IMR-90 (cell line): ENCODE results near the gene ADAMTS9. TPM values are rescaled to one million over a fixed set of nuclear protein-coding genes. Genes with fewer than 3 reads are reported as not detected.

ENCODE experiments used
- ATAC-seq: fragments of 200-7000 bp; cut with Tn5 transposase; 2 replicates; pipeline ENCODE4 v1.9.1; 2020; ENCODE audit warnings: low read depth, mild to moderate bottlenecking, moderate library complexity
- BruUV-seq: library from RNA; stranded (reverse); fragments of 400-500 nt; replicated peaks from 2 replicates; lab custom pipeline; 2021; lab: Mats Ljungman, UMichigan
- CTCF ChIA-PET: fragments of 300-600 bp; formaldehyde crosslinking; extraction: SDS; loops from one replicate; lab custom pipeline; 2021; ENCODE audit warnings: antibody characterized with exemption; lab: Yijun Ruan, JAX
- POLR2A ChIA-PET: fragments of 300-600 bp; sonication (Branson Sonifier 250); formaldehyde crosslinking; loops from one replicate; lab custom pipeline; 2022; ENCODE audit warnings: antibody characterized with exemption; ENCODE audit not compliant: unreplicated experiment; lab: Charles Lee
- DNase-seq: peaks from one replicate; pipeline ENCODE4 v3.0.0; 2013
- H2AFZ ChIP-seq: replicated peaks from 2 replicates; pipeline ENCODE3; 2013; ENCODE audit warnings: low read length, mild to moderate bottlenecking; ENCODE audit not compliant: poor library complexity
- H2AK5ac ChIP-seq: 2 replicates; pipeline ENCODE4 v1.6.1; 2013; ENCODE audit warnings: low read depth, low read length, inconsistent platforms
- H2AK9ac ChIP-seq: replicated peaks from 2 replicates; pipeline ENCODE3; 2013; ENCODE audit warnings: mild to moderate bottlenecking, low read depth, low read length, moderate library complexity; ENCODE audit not compliant: poor library complexity
- H2BK120ac ChIP-seq: 2 replicates; pipeline ENCODE4 v1.6.1; 2013; ENCODE audit warnings: low read depth, low read length, inconsistent platforms
- H2BK15ac ChIP-seq: 3 replicates; pipeline ENCODE4 v1.6.1; 2013; ENCODE audit warnings: low read depth, low read length, inconsistent platforms
- H2BK20ac ChIP-seq: 2 replicates; pipeline ENCODE4 v1.6.1; 2013; ENCODE audit warnings: low read depth, mild to moderate bottlenecking, inconsistent platforms, low read length, moderate library complexity
- H2BK5ac ChIP-seq: 2 replicates; pipeline ENCODE4 v1.6.1; 2013; ENCODE audit warnings: mild to moderate bottlenecking, low read depth, low read length, inconsistent platforms; ENCODE audit not compliant: poor library complexity, severe bottlenecking
- H3K14ac ChIP-seq: replicated peaks from 2 replicates; pipeline ENCODE4 v1.6.1; 2013; ENCODE audit warnings: low read depth, low read length, inconsistent platforms
- H3K18ac ChIP-seq: 2 replicates; pipeline ENCODE4 v1.6.1; 2013; ENCODE audit warnings: low read depth, low read length, control low read depth
- H3K23ac ChIP-seq: 2 replicates; pipeline ENCODE4 v1.6.1; 2013; ENCODE audit warnings: low read depth, low read length, inconsistent platforms
- H3K27ac ChIP-seq: 2 replicates; pipeline ENCODE4 v1.5.1; 2013; ENCODE audit warnings: mild to moderate bottlenecking, control low read depth, low read length; ENCODE audit not compliant: insufficient read depth
- H3K27me3 ChIP-seq: 2 replicates; pipeline ENCODE4 v1.6.1; 2013; ENCODE audit warnings: low read length; ENCODE audit not compliant: control insufficient read depth, insufficient read depth
- H3K36me3 ChIP-seq: 2 replicates; pipeline ENCODE4 v1.6.1; 2013; ENCODE audit warnings: low read length, mixed read lengths; ENCODE audit not compliant: control insufficient read depth, insufficient read depth
- H3K4ac ChIP-seq: 2 replicates; pipeline ENCODE4 v1.6.1; 2013; ENCODE audit warnings: low read depth, low read length, inconsistent platforms
- H3K4me1 ChIP-seq: 2 replicates; pipeline ENCODE4 v1.6.1; 2013; ENCODE audit warnings: low read length, mixed read lengths; ENCODE audit not compliant: control insufficient read depth, insufficient read depth
- H3K4me2 ChIP-seq: 2 replicates; pipeline ENCODE4 v1.6.1; 2013; ENCODE audit warnings: low read depth, mild to moderate bottlenecking, control low read depth, low read length, moderate library complexity
- H3K4me3 ChIP-seq: 2 replicates; pipeline ENCODE4 v1.5.1; 2013; ENCODE audit warnings: low read depth, mild to moderate bottlenecking, control low read depth, low read length, moderate library complexity; ENCODE audit not compliant: insufficient read depth
- H3K56ac ChIP-seq: 2 replicates; pipeline ENCODE4 v1.6.1; 2013; ENCODE audit warnings: low read length, inconsistent platforms; ENCODE audit not compliant: insufficient read depth; ENCODE audit errors: extremely low read depth
- H3K79me1 ChIP-seq, 2 experiments: 2 replicates each; pipeline ENCODE4 v1.6.1; 2013; ENCODE audit warnings: low read length in 2 of 2, inconsistent platforms in 1 of 2, low read depth in 1 of 2
- H3K9ac ChIP-seq: 2 replicates; pipeline ENCODE4 v1.6.1; 2013; ENCODE audit warnings: low read depth, low read length, control low read depth
- H3K9me1 ChIP-seq: 2 replicates; pipeline ENCODE4 v1.6.1; 2013; ENCODE audit warnings: low read length, inconsistent platforms; ENCODE audit not compliant: insufficient read depth
- H3K9me3 ChIP-seq: 2 replicates; pipeline ENCODE4 v1.6.1; 2013; ENCODE audit warnings: low read length; ENCODE audit not compliant: control insufficient read depth, insufficient read depth
- H4K20me1 ChIP-seq: 2 replicates; pipeline ENCODE4 v1.6.1; 2013; ENCODE audit warnings: low read length, inconsistent platforms; ENCODE audit not compliant: insufficient read depth
- H4K5ac ChIP-seq: 2 replicates; pipeline ENCODE4 v1.6.1; 2013; ENCODE audit warnings: mild to moderate bottlenecking, low read depth, low read length, control low read depth
- H4K8ac ChIP-seq, 2 experiments: 2 replicates each; pipeline ENCODE4 v1.6.1; 2013; ENCODE audit warnings: low read depth in 2 of 2, low read length in 2 of 2, control low read depth in 1 of 2, inconsistent platforms in 1 of 2
- H4K91ac ChIP-seq: 2 replicates; pipeline ENCODE4 v1.6.1; 2013; ENCODE audit warnings: low read depth, low read length, inconsistent platforms; ENCODE audit not compliant: insufficient read depth
- FOS ChIP-seq: fragments of 150-350 bp; IDR thresholded peaks from 2 replicates; pipeline ENCODE4 v1.6.1; 2016; ENCODE audit warnings: low read depth, low read length
- MAFK ChIP-seq: IDR thresholded peaks from 2 replicates; pipeline ENCODE4 v1.6.1; 2012; ENCODE audit warnings: low read depth, low read length, improper control_type of control experiment
- MAZ ChIP-seq: IDR thresholded peaks from 2 replicates; pipeline ENCODE4 v1.6.1; 2012; ENCODE audit warnings: low read depth, mild to moderate bottlenecking, low read length, improper control_type of control experiment, moderate library complexity, borderline replicate concordance
- MXI1 ChIP-seq: IDR thresholded peaks from 2 replicates; pipeline ENCODE4 v1.6.1; 2012; ENCODE audit warnings: low read depth, mild to moderate bottlenecking, low read length, moderate library complexity, borderline replicate concordance
- NFE2L2 ChIP-seq: fragments of 150-350 bp; IDR thresholded peaks from 2 replicates; pipeline ENCODE4 v1.6.1; 2016; ENCODE audit warnings: low read depth, mild to moderate bottlenecking, low read length
- POLR2A ChIP-seq: IDR thresholded peaks from 2 replicates; pipeline ENCODE4 v1.6.1; 2012; ENCODE audit warnings: mild to moderate bottlenecking, low read depth, low read length
- RAD21 ChIP-seq: IDR thresholded peaks from 2 replicates; pipeline ENCODE4 v1.6.1; 2012; ENCODE audit warnings: low read length, improper control_type of control experiment
- RCOR1 ChIP-seq: IDR thresholded peaks from 2 replicates; pipeline ENCODE4 v1.6.1; 2012; ENCODE audit warnings: mild to moderate bottlenecking, low read length, improper control_type of control experiment; ENCODE audit not compliant: insufficient replicate concordance
- RFX5 ChIP-seq: IDR thresholded peaks from 2 replicates; pipeline ENCODE4 v1.8.0; 2012; ENCODE audit warnings: low read depth, mild to moderate bottlenecking, low read length, moderate library complexity
- WGBS, 2 experiments: methylation state at CpG; one replicate each; pipeline versions ENCODE4 v1.1.5 to v1.1.7; 2013; ENCODE audit warnings: missing lambda C conversion rate in 2 of 2; ENCODE audit not compliant: insufficient read length in 1 of 2; ENCODE audit errors: extremely low coverage in 2 of 2; 5-methylcytosine and 5-hydroxymethylcytosine counted together
- dilution Hi-C: fragments of 300-500 bp; cut with HindIII; formaldehyde crosslinking; loops from one replicate; pipeline ENCODE4 v1.14.3; 2018; ENCODE audit warnings: low sequenced_read_pairs; ENCODE audit not compliant: unreplicated experiment
- in situ Hi-C: fragments of 300-500 bp; cut with MboI; formaldehyde crosslinking; loops from 3 replicates; pipeline ENCODE4 v1.14.3; 2019; ENCODE audit warnings: low sequenced_read_pairs, inconsistent platforms, mixed read lengths
- intact Hi-C: fragments of 100-400 bp; cut with micrococcal nuclease; formaldehyde crosslinking; loops from 2 replicates; pipeline ENCODE4 v1.10.0; 2022
- polyA plus RNA-seq, 3 experiments: library from polyadenylated mRNA; depleted of rRNA; stranded (reverse); fragments of >200 nt; gene quantifications; 2 replicates each; pipeline ENCODE4 v1.2.3, GENCODE V29; 2012; ENCODE audit warnings: low replicate concordance in 1 of 3
- total RNA-seq: library from RNA; depleted of rRNA; stranded (reverse); fragments of >200 nt; gene quantifications from 2 replicates; pipeline ENCODE4 v1.2.3, GENCODE V29; 2012
- TF ChIP-seq, protein P1 (sequence below): fragments of 150-350 bp; IDR thresholded peaks from 2 replicates; pipeline ENCODE4 v1.6.1; 2017; ENCODE audit warnings: mild to moderate bottlenecking, antibody characterized with exemption, low read length, low read depth
- TF ChIP-seq, protein P2 (sequence below): conservative IDR thresholded peaks from 2 replicates; pipeline ENCODE4 v1.5.1; 2012; ENCODE audit warnings: mild to moderate bottlenecking, low read depth, low read length, improper control_type of control experiment

The ADAMTS9 gene
- total and polyA plus RNA-seq, 2 of the 4 experiments (the other 2 are of a cell fraction): 0.55 to 1.1 TPM

DNA sequence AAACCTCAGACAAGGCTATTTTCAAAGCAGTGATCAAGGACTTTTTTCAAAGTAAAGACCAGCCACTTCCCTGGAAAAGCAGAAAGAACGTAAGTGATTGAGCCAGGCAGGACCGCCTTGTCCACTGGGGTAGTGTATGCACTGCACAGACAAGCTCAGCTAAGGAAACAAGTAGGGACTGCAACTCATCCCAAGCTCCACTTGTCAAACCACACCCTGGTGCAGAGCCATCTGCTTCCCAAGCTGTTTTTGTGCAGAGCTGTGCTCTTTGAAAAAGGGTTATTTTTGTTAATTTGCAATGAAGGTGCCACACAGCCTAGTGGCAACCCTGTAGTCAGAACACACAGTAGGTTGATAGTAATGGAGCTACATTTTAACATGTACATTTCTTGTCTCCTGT is 193.3 kb downstream of the ADAMTS9 start:
- Histone ChIP-seq H4K5ac (no peak overlapping the region), H2BK15ac (peak overlapping the region; percentile 8; the same call in 1 of the 3 replicates), H3K4ac (peak overlapping the region; percentile 17; the same call in 1 of the 2 replicates), H3K27me3 (peaks cover 5% of the 10 kb centered on the region; the same call in 1 of the 2 replicates), H3K36me3 (no peaks in the 10 kb centered on the region), H3K4me3 (no peak overlapping the region), H3K4me2 (no peak overlapping the region), H2BK20ac (peak overlapping the region; percentile 8; the same call in 1 of the 2 replicates), H3K18ac (no peak overlapping the region; the same call in 1 of the 2 replicates), H4K91ac (no peak overlapping the region; the same call in 1 of the 2 replicates), H2AK5ac (peak overlapping the region; percentile 36; the same call in 1 of the 2 replicates), H3K4me1 (peaks cover 6% of the 10 kb centered on the region; the same call in 1 of the 2 replicates), H3K9me3 (no peaks in the 10 kb centered on the region), H3K9me1 (peaks cover 14% of the 10 kb centered on the region), H4K8ac (no peak overlapping the region), H3K9ac (no peak overlapping the region), H3K14ac (no peak overlapping the region), H2AK9ac (no peak overlapping the region), H3K23ac (no peak overlapping the region), H2BK120ac (peak overlapping the region; percentile 63), H3K79me1 (no peaks in the 10 kb centered on the region), H2BK5ac (no peak overlapping the region), H4K20me1 (no peaks in the 10 kb centered on the region), H2AFZ (no peak overlapping the region), H3K56ac (no peak overlapping the region), H3K27ac (no peak overlapping the region)
- ATAC-seq (no peak), DNase-seq (no peak)
- TF ChIP-seq NFE2L2 (no peak), FOS (no peak), RFX5 (no peak), MAFK (no peak), RCOR1 (no peak), MXI1 (no peak), MAZ (no peak), POLR2A (no peak), RAD21 (no peak)
- TF ChIP-seq, protein P1, sequence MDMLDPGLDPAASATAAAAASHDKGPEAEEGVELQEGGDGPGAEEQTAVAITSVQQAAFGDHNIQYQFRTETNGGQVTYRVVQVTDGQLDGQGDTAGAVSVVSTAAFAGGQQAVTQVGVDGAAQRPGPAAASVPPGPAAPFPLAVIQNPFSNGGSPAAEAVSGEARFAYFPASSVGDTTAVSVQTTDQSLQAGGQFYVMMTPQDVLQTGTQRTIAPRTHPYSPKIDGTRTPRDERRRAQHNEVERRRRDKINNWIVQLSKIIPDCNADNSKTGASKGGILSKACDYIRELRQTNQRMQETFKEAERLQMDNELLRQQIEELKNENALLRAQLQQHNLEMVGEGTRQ: no peak
- TF ChIP-seq, protein P2, sequence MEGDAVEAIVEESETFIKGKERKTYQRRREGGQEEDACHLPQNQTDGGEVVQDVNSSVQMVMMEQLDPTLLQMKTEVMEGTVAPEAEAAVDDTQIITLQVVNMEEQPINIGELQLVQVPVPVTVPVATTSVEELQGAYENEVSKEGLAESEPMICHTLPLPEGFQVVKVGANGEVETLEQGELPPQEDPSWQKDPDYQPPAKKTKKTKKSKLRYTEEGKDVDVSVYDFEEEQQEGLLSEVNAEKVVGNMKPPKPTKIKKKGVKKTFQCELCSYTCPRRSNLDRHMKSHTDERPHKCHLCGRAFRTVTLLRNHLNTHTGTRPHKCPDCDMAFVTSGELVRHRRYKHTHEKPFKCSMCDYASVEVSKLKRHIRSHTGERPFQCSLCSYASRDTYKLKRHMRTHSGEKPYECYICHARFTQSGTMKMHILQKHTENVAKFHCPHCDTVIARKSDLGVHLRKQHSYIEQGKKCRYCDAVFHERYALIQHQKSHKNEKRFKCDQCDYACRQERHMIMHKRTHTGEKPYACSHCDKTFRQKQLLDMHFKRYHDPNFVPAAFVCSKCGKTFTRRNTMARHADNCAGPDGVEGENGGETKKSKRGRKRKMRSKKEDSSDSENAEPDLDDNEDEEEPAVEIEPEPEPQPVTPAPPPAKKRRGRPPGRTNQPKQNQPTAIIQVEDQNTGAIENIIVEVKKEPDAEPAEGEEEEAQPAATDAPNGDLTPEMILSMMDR: no peak
- ChIA-PET POLR2A (no interaction called here), CTCF (no interaction called here)
- BruUV-seq: no TSS peak
- no CpG with 5 or more reads among the region's 2 CpGs for WGBS, 2 experiments
- intact Hi-C loops: no loop called here
- dilution Hi-C loops: no loop called here
- in situ Hi-C loops: no loop called here
